GM10266 (cell line): ENCODE measurements around the gene IQCK.

Experiments
- DNase-seq: peaks from one replicate; pipeline ENCODE4 v3.0.0; 2012; ENCODE audit errors: extremely low spot score
- TF ChIP-seq, protein P1 (sequence below): IDR thresholded peaks from 2 replicates; pipeline ENCODE4 v1.5.1; 2012; ENCODE audit warnings: mild to moderate bottlenecking, low read depth; ENCODE audit not compliant: control insufficient read depth, insufficient read depth; ENCODE audit errors: missing control alignments

The IQCK gene

DNA sequence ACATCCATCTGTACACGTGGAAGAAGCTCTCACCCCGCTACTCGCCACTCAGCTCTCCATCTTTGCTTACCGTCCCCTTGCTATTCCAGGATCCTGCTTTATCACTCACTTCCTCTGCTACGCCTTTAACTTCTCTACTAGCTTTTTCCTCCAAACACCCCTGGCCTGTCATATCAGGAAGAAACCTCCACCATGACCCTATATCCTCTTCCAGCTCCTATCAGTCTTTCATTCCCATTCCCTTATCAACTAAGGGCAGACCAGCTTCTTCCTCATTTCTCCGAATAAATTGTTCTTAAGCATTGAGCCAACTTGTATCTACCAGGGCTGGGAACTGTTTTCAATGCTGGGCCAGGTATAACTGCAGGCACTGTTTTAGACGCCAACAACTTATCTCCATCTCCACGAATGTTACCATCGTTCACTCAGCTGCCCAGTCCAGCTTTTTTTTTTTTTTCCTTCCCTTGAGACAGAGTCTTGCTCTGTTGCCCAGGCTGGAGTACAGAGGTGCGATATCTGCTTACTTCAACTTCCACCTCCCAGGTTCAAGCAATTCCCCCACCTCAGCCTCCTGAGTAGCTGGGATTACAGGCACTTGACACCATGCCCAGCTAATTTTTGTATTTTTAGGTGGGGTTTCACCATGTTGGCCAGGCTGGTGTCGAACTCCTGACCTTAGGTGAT, 4.3 kb downstream of the IQCK start:
- DNase-seq: no peak
- TF ChIP-seq, protein P1, sequence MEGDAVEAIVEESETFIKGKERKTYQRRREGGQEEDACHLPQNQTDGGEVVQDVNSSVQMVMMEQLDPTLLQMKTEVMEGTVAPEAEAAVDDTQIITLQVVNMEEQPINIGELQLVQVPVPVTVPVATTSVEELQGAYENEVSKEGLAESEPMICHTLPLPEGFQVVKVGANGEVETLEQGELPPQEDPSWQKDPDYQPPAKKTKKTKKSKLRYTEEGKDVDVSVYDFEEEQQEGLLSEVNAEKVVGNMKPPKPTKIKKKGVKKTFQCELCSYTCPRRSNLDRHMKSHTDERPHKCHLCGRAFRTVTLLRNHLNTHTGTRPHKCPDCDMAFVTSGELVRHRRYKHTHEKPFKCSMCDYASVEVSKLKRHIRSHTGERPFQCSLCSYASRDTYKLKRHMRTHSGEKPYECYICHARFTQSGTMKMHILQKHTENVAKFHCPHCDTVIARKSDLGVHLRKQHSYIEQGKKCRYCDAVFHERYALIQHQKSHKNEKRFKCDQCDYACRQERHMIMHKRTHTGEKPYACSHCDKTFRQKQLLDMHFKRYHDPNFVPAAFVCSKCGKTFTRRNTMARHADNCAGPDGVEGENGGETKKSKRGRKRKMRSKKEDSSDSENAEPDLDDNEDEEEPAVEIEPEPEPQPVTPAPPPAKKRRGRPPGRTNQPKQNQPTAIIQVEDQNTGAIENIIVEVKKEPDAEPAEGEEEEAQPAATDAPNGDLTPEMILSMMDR: no peak

DNA sequence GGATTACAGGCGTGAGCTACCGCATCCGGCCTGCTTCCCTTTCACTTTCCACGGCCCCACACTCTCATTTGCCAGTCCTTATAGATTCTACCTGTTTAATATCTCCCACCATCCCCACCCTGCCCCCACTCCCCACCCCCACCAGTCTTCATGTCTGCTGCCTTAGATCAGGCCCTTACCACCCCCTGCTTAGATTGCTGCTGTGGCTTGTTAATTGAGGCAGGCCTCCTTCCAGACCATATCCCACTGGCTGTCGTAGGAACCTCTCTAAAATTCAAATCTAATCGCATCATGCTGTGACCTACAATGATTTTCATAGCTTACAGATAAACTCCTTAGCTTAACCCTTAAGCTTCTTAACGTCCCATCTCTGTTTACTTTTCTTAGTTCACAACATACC, 4.9 kb downstream of the IQCK start:
- TF ChIP-seq, protein P1: no peak
- no peak for DNase-seq

DNA sequence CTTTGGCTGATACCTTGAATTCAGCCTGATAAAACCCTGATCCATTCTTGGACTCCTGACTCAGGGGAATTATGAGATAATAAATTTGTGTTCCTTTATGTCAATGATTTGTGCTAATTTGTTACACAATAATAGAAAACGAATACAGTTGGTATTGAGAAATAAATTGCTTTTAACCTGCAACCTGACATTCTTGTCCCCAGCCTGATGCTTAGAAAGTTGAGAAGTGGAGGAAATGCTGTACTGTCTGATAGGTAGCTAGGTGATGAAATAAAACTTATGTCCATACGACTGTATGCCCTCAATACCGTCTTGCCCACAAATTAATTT, 10.5 kb downstream of the IQCK start:
- no peak for DNase-seq

DNA sequence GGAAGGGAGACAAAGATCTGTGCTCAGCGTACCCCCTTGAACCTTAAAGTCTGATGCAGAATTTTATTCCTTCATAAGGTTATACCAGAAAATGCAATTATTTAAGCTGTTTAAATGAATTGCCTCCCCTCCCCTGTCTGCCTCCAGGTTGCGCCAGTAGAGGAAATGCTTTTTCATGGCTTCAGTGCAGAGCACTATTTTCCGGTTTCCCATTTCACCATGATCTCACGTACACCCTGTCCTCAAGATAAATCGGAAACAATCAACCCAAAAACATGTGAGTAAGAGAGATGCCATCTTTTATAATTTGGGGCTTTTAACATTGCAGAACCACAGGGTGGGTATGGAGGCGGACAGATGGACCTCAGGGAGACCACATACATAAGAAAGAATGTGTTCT, 15.5 kb downstream of the IQCK start:
- DNase-seq: no peak
- TF ChIP-seq, protein P1: no peak

More for the DNA sequence above, 10.5 kb downstream of the IQCK start:
- TF ChIP-seq, protein P1: no peak

DNA sequence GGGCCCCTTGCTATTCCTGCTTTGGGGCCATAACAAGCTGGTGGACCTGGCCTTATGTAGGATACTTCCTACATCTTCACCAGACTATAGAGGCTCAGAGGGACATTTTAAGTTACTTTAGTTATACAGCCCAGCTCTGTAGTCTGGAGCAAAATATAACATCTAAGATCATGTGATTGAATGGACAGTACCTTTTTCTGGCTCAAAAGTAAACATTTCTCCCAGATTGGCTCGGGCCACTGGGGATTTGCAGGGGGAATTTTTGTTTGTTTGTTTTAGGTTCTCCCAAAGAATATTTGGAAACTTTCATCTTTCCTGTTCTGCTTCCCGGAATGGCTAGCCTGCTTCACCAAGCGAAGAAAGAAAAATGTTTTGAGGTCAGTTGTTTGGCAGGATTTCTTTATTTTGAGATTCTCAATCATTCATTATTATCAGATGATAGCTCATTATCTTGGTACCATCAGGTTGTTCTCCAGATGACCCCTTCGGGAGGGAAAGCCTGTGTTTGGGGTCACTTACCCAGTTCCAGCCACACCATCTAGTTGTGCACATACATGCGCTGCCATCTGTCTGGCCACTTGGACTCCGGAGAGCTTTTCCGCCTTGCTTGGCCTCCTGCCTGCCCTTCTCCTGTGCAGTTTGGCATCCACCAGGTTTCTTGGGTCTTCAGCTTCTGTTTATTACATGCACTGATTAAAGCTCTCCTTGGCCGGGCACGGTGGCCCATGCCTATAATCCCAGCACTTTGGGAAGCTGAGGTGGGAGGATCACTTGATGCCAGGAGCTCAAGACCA, 17.2 kb downstream of the IQCK start:
- no peak for DNase-seq
- TF ChIP-seq, protein P1: no peak

DNA sequence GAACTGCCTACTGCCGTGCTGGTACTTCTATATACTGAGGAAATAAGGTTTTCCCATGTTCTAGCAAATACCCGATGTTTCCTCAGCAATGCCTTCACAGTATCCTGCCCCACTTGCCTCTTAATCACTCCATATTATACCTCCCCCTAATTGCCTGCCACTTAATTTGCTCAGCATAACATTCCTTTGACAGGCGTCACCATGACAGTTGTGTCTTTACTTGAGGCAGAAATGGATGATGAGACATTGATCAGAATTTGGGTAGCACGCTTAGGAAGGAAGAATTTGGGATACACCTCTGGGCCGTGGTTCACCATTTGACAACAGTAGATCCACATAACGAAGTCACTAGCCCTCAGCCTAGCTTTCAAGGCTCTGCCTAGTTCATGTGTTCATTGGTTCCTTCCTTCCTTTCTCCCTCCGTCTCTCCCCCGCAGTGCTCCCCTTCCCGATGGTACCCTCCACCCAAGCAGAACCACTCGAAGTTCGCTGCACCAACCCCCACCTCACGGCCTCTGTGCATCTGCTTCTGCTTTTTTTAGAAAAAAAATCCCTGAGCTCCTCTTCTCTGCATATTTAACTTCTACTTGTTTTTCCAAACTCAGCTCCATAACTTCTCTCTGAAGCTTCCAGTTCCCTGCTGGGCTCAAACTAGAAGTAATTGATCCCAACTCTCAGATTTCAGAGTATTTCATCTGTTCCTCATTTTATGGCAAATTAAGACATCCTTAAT, 19.4 kb downstream of the IQCK start:
- TF ChIP-seq, protein P1: no peak
- DNase-seq: no peak
